K562 (cell line): ENCODE results near the gene EVI5. TPM values are rescaled to one million over a fixed set of nuclear protein-coding genes. Genes with fewer than 3 reads are reported as not detected.

ENCODE experiments used
- BRF1 ChIP-seq: IDR thresholded peaks from 3 replicates; pipeline ENCODE4 v1.6.1; 2011; ENCODE audit warnings: borderline replicate concordance, mild to moderate bottlenecking; ENCODE audit not compliant: insufficient read length; ENCODE audit errors: extremely low read depth
- HDAC1 ChIP-seq, 2 experiments: fragments of 450-650 bp; IDR thresholded peaks; 2 replicates each; pipeline ENCODE4 v1.6.1; 2016 to 2017; ENCODE audit warnings: inconsistent platforms in 1 of 2, mild to moderate bottlenecking in 1 of 2, moderate library complexity in 1 of 2
- HMGN3 ChIP-seq: IDR thresholded peaks from 2 replicates; pipeline ENCODE4 v1.6.1; 2011; ENCODE audit warnings: borderline replicate concordance, low read depth, mild to moderate bottlenecking, mixed read lengths, low read length; ENCODE audit not compliant: insufficient read length; ENCODE audit errors: extremely low read depth
- PHF8 ChIP-seq: fragments of 200-600 bp; sonication (generic); IDR thresholded peaks from 2 replicates; pipeline ENCODE4 v1.6.1; 2012; ENCODE audit warnings: mixed run types, mild to moderate bottlenecking, inconsistent platforms, low read length, moderate library complexity, borderline replicate concordance
- RBM14 ChIP-seq: fragments of 200-400 bp; formaldehyde crosslinking; IDR thresholded peaks from 2 replicates; pipeline ENCODE4 v1.6.1; 2018; ENCODE audit warnings: low read depth, mild to moderate bottlenecking, low read length, moderate library complexity, borderline replicate concordance; ENCODE audit not compliant: insufficient read depth
- SIN3A ChIP-seq, 2 experiments: fragments of 150-350 bp in 1 of 2; IDR thresholded peaks; 2 replicates each; pipeline ENCODE4 v1.6.1; 2011 to 2016; ENCODE audit warnings: borderline replicate concordance in 2 of 2, low read depth in 2 of 2, low read length in 2 of 2, mild to moderate bottlenecking in 2 of 2, moderate library complexity in 2 of 2; ENCODE audit not compliant: control insufficient read depth in 1 of 2
- SPI1 ChIP-seq: IDR thresholded peaks from 2 replicates; pipeline ENCODE4 v1.6.1; 2011; ENCODE audit warnings: low read depth, low read length, control low read depth, borderline replicate concordance
- XRCC5 ChIP-seq: fragments of 200-400 bp; formaldehyde crosslinking; IDR thresholded peaks from 2 replicates; pipeline ENCODE4 v1.6.1; 2017; ENCODE audit warnings: low read depth, mild to moderate bottlenecking, low read length
- ZC3H8 ChIP-seq: fragments of 450-650 bp; IDR thresholded peaks from 2 replicates; pipeline ENCODE4 v1.6.1; 2017
- polyA plus RNA-seq, 8 experiments: library from polyadenylated mRNA; depleted of rRNA in 4 of 8; stranded (reverse) in 5 of 8; unstranded in 3 of 8; fragments of >200 nt; fragmentation: Nextera tagmentation in 2 of 8; fragmentation: Illumina TruSeq in 1 of 8; extraction: Ambion mirVana in 2 of 8; extraction: Trizol in 1 of 8; gene quantifications; 2 replicates each; pipeline versions ENCODE4 v1.2.1 to v1.2.3, GENCODE V29; 2011 to 2014; ENCODE audit warnings: inconsistent platforms in 1 of 8, missing spikeins in 1 of 8
- total RNA-seq, 7 experiments: library from RNA; depleted of rRNA in 6 of 7; stranded (reverse); fragments of >200 nt in 6 of 7; fragmentation: Illumina TruSeq in 2 of 7; extraction: Trizol in 2 of 7; gene quantifications; 2 replicates each; pipeline versions ENCODE4 v1.2.1 to v1.2.3, GENCODE V29; 2011 to 2021; ENCODE audit warnings: low replicate concordance in 1 of 7
- TF ChIP-seq, protein P1 (sequence below): fragments of 250-450 bp; sonication (Bioruptor Pico); IDR thresholded peaks from 2 replicates; pipeline ENCODE4 v1.5.0; 2021; ENCODE audit warnings: mild to moderate bottlenecking, borderline replicate concordance
- TF ChIP-seq, protein P2 (sequence below): fragments of 450-650 bp; IDR thresholded peaks from 2 replicates; pipeline ENCODE4 v1.6.1; 2016; ENCODE audit warnings: low read depth, mild to moderate bottlenecking, moderate library complexity
- TF ChIP-seq, protein P3 (sequence below), 2 experiments: fragments of 450-650 bp in 1 of 2; sonication (generic) in 1 of 2; formaldehyde crosslinking; conservative IDR thresholded peaks; 2 replicates each; pipeline versions ENCODE4 v1.4.0 to v1.8.1; 2020 to 2022; ENCODE audit warnings: mild to moderate bottlenecking in 1 of 2, missing genetic modification reagents in 1 of 2
- TF ChIP-seq, protein P4 (sequence below): sonication (generic); formaldehyde crosslinking; IDR thresholded peaks from 2 replicates; pipeline ENCODE4 v1.4.0; 2020; ENCODE audit warnings: mild to moderate bottlenecking, missing genetic modification reagents
- TF ChIP-seq, protein P5 (sequence below): fragments of 250-450 bp; sonication (Bioruptor Pico); IDR thresholded peaks from 2 replicates; pipeline ENCODE4 v1.8.0; 2022; ENCODE audit warnings: inconsistent platforms

Gene EVI5
- total and polyA plus RNA-seq, 9 of the 15 experiments (the other 6 are each of a cell fraction or from before 2014, with no cell fraction given) = 1.7 to 50.1 (median 13.7) TPM

DNA sequence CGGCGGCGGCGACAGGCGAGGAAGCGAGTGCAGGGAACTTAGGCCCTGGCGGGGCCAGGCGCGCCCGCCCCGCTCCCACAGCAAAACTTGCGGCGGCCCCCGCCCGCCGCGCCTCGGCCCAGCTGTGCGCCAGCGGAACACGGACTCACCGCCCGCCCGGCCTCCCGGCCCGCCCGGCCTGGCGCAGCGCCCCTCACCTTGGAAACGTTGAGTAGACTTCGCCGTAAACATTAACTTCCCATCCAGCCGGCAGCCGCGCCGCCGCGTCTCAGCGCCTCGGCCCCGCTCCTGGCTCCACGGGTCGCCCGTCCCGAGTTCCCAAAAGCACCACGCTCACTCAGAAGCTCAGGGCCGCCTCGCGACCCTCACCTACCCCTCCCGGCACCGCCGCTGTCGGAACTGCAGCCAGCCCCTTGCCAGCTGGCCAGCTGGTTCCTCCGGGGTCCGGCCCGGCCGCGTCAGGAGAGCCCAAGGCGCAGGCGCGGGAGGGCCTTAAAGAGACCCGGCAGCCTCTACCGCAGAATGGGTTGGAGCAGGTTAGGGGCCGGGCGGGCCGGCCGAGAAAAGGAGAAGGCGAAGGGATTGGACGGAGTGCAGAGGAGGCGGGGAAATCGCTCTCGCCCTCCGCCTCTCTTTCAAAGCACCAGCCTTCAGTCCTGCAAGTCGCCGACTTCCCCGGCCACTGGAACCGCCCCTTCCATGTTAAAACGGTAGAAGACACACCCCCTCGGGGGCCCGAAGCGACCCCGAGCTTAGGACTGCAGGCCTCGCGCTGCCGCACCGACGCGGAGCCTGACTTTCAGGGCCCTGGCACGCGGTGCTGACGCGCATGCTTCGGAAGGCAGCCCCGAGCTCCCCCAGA lies at the start of gene EVI5 (continued):
- TF ChIP-seq, protein P1, sequence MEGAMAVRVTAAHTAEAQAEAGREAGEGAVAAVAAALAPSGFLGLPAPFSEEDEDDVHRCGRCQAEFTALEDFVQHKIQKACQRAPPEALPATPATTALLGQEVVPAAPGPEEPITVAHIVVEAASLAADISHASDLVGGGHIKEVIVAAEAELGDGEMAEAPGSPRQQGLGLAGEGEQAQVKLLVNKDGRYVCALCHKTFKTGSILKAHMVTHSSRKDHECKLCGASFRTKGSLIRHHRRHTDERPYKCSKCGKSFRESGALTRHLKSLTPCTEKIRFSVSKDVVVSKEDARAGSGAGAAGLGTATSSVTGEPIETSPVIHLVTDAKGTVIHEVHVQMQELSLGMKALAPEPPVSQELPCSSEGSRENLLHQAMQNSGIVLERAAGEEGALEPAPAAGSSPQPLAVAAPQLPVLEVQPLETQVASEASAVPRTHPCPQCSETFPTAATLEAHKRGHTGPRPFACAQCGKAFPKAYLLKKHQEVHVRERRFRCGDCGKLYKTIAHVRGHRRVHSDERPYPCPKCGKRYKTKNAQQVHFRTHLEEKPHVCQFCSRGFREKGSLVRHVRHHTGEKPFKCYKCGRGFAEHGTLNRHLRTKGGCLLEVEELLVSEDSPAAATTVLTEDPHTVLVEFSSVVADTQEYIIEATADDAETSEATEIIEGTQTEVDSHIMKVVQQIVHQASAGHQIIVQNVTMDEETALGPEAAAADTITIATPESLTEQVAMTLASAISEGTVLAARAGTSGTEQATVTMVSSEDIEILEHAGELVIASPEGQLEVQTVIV (CRISPR knock-in tag) = no peak
- TF ChIP-seq, protein P2, sequence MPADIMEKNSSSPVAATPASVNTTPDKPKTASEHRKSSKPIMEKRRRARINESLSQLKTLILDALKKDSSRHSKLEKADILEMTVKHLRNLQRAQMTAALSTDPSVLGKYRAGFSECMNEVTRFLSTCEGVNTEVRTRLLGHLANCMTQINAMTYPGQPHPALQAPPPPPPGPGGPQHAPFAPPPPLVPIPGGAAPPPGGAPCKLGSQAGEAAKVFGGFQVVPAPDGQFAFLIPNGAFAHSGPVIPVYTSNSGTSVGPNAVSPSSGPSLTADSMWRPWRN = no peak
- TF ChIP-seq XRCC5 (peak; percentile 56), PHF8 (peak; percentile 92; the same call in 1 of the 2 replicates), BRF1 (no peak), SPI1 (peak; percentile 63), RBM14 (no peak), HMGN3 (peak; percentile 49), HDAC1 (IDR thresholded peaks at IDR 0.05) (peak in 1 of 2 experiments; percentile 27; a peak in 1 of 4 replicates), SIN3A (IDR thresholded peaks at IDR 0.05; ENCODE audit: borderline replicate concordance in 2 of 2, control insufficient read depth in 1 of 2, low read depth in 2 of 2, low read length in 2 of 2) (peak; percentile 79 to 86; a peak in 3 of 4 replicates), ZC3H8 (no peak)
- TF ChIP-seq, protein P3, sequence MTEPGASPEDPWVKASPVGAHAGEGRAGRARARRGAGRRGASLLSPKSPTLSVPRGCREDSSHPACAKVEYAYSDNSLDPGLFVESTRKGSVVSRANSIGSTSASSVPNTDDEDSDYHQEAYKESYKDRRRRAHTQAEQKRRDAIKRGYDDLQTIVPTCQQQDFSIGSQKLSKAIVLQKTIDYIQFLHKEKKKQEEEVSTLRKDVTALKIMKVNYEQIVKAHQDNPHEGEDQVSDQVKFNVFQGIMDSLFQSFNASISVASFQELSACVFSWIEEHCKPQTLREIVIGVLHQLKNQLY (CRISPR knock-in tag; conservative IDR thresholded peaks at IDR 0.05) = peak in 1 of 2 experiments; percentile 82; a peak in 1 of 4 replicates
- TF ChIP-seq, protein P4, sequence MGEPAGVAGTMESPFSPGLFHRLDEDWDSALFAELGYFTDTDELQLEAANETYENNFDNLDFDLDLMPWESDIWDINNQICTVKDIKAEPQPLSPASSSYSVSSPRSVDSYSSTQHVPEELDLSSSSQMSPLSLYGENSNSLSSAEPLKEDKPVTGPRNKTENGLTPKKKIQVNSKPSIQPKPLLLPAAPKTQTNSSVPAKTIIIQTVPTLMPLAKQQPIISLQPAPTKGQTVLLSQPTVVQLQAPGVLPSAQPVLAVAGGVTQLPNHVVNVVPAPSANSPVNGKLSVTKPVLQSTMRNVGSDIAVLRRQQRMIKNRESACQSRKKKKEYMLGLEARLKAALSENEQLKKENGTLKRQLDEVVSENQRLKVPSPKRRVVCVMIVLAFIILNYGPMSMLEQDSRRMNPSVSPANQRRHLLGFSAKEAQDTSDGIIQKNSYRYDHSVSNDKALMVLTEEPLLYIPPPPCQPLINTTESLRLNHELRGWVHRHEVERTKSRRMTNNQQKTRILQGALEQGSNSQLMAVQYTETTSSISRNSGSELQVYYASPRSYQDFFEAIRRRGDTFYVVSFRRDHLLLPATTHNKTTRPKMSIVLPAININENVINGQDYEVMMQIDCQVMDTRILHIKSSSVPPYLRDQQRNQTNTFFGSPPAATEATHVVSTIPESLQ (CRISPR knock-in tag) = peak; percentile 89; the same call in 1 of the 2 replicates
- TF ChIP-seq, protein P5, sequence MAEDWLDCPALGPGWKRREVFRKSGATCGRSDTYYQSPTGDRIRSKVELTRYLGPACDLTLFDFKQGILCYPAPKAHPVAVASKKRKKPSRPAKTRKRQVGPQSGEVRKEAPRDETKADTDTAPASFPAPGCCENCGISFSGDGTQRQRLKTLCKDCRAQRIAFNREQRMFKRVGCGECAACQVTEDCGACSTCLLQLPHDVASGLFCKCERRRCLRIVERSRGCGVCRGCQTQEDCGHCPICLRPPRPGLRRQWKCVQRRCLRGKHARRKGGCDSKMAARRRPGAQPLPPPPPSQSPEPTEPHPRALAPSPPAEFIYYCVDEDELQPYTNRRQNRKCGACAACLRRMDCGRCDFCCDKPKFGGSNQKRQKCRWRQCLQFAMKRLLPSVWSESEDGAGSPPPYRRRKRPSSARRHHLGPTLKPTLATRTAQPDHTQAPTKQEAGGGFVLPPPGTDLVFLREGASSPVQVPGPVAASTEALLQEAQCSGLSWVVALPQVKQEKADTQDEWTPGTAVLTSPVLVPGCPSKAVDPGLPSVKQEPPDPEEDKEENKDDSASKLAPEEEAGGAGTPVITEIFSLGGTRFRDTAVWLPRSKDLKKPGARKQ (CRISPR knock-in tag) = no peak
